ENCODE measurements around the gene NRAS. TPM values are rescaled to one million over a fixed set of nuclear protein-coding genes. Genes with fewer than 3 reads are reported as not detected.

The NRAS gene
- total RNA-seq, 1 donor from 2014 or later, result 25.1 TPM

DNA sequence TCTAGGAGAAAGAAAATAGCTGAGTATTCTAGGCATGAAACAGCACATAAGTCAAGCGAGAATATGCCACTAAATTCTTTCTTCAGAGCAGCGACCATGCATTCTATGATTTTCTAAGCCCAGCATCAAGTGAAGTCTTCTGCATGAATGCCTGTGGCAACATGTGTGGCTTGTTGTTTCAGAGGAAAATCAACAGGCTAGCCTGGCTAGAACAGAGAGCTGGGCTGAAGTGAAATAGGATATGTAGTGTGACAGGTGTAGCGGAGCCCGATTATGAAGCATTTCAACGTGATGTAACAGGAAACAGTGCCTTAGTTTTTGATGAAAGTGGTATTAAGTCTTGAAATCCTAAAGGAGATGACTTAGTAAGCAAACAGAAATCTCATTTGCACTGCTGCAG lies 34.2 kb upstream of the NRAS start:
- intact Hi-C loops (cut with DNase I), result no loop called here
- H3K36me3 ChIP-seq, result peaks cover 45% of the 10 kb centered on the region
- TF ChIP-seq, protein P1, sequence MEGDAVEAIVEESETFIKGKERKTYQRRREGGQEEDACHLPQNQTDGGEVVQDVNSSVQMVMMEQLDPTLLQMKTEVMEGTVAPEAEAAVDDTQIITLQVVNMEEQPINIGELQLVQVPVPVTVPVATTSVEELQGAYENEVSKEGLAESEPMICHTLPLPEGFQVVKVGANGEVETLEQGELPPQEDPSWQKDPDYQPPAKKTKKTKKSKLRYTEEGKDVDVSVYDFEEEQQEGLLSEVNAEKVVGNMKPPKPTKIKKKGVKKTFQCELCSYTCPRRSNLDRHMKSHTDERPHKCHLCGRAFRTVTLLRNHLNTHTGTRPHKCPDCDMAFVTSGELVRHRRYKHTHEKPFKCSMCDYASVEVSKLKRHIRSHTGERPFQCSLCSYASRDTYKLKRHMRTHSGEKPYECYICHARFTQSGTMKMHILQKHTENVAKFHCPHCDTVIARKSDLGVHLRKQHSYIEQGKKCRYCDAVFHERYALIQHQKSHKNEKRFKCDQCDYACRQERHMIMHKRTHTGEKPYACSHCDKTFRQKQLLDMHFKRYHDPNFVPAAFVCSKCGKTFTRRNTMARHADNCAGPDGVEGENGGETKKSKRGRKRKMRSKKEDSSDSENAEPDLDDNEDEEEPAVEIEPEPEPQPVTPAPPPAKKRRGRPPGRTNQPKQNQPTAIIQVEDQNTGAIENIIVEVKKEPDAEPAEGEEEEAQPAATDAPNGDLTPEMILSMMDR (IDR thresholded peaks at IDR 0.05), result no peak
- H3K27ac ChIP-seq, result no peak overlapping the region
- ATAC-seq (no peak), DNase-seq (no peak)
- no peak overlapping the region for H3K4me3 ChIP-seq
- H3K27me3 ChIP-seq (ENCODE audit: low read depth), result no peaks in the 10 kb centered on the region
- H3K4me1 ChIP-seq, result peaks cover 84% of the 10 kb centered on the region
- H3K9me3 ChIP-seq, result no peaks in the 10 kb centered on the region

DNA sequence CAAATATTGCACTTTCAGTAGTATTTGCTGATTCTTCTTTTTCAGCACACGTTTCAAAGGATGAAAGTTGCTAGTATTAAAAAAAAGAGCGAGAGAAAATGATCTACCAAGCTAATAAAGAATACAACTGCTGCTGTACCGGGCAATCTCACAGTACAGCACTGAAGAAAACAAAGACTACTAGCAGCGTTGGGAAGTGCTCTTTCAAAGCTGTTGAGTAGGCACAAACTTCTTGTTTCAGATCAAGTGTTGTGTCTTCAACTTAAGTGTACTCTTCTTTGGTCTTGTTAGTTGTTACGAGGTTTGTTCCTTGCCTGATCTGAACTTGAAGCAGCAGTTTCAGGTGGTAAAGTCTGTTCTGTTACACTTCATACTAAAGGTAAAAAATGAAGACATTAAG lies 33.3 kb upstream of the NRAS start:
- H3K27me3 ChIP-seq (ENCODE audit: low read depth), result no peaks in the 10 kb centered on the region
- H3K4me3 ChIP-seq, result no peak overlapping the region
- peaks cover 74% of the 10 kb centered on the region for H3K4me1 ChIP-seq
- H3K27ac ChIP-seq, result no peak overlapping the region
- peaks cover 54% of the 10 kb centered on the region for H3K36me3 ChIP-seq
- no peaks in the 10 kb centered on the region for H3K9me3 ChIP-seq
- intact Hi-C loops (cut with DNase I), result no loop called here
- TF ChIP-seq, protein P1 (IDR thresholded peaks at IDR 0.05), result no peak
- ATAC-seq, result peak in 1 of 2 donors; percentile 53
- no peak for DNase-seq

DNA sequence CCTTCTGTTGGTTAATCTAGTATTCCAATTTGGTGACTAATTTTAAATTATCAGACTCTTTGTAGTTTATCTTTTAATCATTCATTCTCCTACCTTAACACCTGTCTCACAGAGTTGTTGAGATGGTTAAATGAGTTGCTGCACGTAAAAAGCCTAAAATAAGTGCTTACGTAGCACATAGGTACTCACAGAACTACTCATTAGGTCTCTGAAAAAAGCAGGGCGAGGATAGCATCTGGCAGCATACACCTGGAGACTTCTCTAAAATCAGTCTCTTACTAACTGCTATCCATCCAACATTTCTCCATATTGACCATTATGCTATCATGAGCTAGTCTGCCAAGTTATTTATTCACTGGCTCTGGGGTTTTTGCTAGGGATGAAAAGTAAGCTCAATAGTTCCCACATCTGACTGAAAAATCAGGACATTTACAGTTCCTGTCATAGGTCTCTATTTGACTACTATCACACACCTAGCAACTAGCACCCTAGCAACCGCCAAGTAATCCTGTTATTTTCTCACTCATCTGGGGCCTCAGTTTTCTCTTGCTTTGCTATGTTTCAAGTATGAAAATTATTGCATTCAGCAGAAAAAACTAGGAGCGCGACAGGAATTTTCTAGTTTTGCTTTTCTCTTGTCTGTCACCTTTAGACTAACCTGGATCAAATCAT lies 30.0 kb upstream of the NRAS start:
- Histone ChIP-seq H3K27me3 (ENCODE audit: low read depth) (no peaks in the 10 kb centered on the region), H3K4me1 (peaks cover 42% of the 10 kb centered on the region), H3K4me3 (no peak overlapping the region), H3K36me3 (peaks cover 79% of the 10 kb centered on the region), H3K27ac (no peak overlapping the region), H3K9me3 (no peaks in the 10 kb centered on the region)
- DNase-seq, result no peak
- ATAC-seq, result no peak
- intact Hi-C loops (cut with DNase I), result no loop called here
- TF ChIP-seq, protein P1 (IDR thresholded peaks at IDR 0.05), result no peak

DNA sequence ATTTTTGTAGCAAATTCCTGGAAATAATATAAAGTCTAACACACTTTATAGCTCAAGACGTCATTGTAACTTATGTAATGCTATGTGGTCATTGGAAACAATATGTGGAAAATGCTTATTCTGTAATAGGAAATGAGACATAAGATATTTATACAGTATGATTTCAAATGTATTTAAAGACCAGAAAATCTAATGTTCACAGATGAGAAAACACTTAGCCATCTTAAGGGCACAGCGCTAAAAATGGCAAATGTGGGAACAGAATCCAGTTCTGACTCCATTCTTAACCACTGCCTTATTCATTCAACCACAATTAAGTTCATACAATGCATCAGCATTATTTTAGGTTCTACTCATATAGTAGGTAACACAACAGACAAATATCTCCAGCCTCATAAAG lies 28.7 kb upstream of the NRAS start:
- no peaks in the 10 kb centered on the region for H3K27me3 ChIP-seq (ENCODE audit: low read depth)
- H3K36me3 ChIP-seq, result peaks cover 90% of the 10 kb centered on the region
- H3K4me1 ChIP-seq, result peaks cover 29% of the 10 kb centered on the region
- intact Hi-C loops (cut with DNase I), result no loop called here
- TF ChIP-seq, protein P1 (IDR thresholded peaks at IDR 0.05), result no peak
- H3K4me3 ChIP-seq, result no peak overlapping the region
- no peak for DNase-seq
- ATAC-seq, result no peak
- no peaks in the 10 kb centered on the region for H3K9me3 ChIP-seq
- H3K27ac ChIP-seq, result no peak overlapping the region

DNA sequence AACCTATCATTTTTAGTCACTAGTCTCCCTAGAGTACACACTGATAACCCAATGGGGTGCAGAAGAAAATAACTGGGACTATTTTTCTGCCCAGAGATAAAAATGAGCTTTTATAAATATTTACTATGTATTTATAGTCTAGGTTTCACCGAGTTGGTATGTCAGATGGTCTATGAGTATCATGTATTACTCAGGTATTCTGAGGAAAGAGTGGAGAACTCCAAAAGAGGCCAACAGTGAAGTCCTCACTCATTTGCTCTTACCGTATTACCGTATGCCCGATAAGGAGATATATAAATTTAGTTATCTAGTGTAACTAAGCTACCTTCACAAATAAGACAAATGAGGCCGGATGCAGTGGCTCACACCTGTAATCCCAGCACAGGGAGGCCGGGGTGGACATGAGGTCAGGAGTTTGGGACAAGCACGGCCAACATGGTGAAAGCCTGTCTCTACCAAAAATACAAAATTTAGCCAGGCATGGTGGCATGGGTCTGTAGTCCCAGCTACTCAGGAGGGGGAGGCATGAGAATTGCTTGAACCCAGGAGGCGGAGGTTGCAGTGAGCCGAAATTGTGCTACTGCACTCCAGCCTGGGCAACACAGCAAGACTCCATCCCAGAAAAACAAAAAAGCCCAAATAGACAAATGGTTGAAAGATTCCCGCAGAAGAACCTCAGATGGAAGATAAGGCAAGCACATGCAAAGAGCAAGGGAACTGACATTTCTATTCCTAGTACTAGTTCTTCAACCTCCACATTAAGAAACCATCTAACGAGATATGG lies 25.6 kb upstream of the NRAS start:
- H3K4me3 ChIP-seq, result no peak overlapping the region
- peaks cover 89% of the 10 kb centered on the region for H3K36me3 ChIP-seq
- H3K9me3 ChIP-seq, result no peaks in the 10 kb centered on the region
- ATAC-seq (no peak), DNase-seq (no peak)
- no peaks in the 10 kb centered on the region for H3K27me3 ChIP-seq (ENCODE audit: low read depth)
- intact Hi-C loops (cut with DNase I), result no loop called here
- no peak overlapping the region for H3K27ac ChIP-seq
- no peaks in the 10 kb centered on the region for H3K4me1 ChIP-seq
- TF ChIP-seq, protein P1 (IDR thresholded peaks at IDR 0.05), result no peak
